Activated CD8-positive, alpha-beta memory T cell treated with anti-CD3 and anti-CD28 coated beads, Interleukin-2, amount 50 U/mL, for 24 hours (primary cell): ENCODE data around the gene C17orf100.

Experiments used
- DNase-seq: peaks from one replicate; pipeline ENCODE4 v3.0.0-alpha.2; 2020; ENCODE audit errors: extremely low read depth

C17orf100 gene

GRCh38 chr17:6669479-6670212, 18.1 kb downstream of the C17orf100 start:
- no peak for DNase-seq

GRCh38 chr17:6670571-6670970, 19.0 kb downstream of the C17orf100 start:
- DNase-seq, result no peak

- no peak for DNase-seq
These were observed 19.4 kb downstream of the C17orf100 start for GRCh38 chr17:6670999-6671398.

GRCh38 chr17:6671431-6671830, 19.9 kb downstream of the C17orf100 start:
- no peak for DNase-seq

- DNase-seq, result no peak
These were observed 23.0 kb downstream of the C17orf100 start for GRCh38 chr17:6674586-6674985.

DNA sequence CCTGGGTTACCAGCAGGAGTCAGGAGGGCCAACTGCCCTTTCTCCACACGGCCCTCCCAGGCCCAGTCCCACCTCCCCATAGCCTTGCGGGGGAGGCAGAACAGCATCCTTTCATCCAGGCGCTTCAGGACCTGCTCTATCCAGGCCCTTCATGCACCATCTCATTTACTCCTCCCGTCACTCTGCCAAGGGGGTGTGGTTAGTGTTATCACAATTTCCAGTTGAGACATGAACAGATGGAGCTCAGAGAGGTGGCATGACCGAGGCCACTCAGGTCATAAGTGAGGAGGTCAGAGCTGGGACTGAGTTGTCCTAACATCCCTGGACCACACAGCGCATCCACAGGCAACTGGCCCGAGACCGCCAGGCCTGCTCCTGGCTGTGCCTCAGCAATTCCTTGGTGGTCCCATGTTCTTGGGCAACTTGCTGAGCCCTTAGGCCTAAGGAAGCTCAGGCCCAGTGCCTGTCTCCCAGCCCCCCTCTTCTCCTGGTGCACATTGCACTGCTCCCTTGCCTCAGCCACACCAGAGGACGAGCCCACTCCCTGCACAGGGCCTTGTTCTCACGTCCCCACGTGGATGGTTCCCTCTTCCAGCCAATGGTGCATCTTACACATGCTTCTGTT, 23.8 kb downstream of the C17orf100 start:
- no peak for DNase-seq

DNA sequence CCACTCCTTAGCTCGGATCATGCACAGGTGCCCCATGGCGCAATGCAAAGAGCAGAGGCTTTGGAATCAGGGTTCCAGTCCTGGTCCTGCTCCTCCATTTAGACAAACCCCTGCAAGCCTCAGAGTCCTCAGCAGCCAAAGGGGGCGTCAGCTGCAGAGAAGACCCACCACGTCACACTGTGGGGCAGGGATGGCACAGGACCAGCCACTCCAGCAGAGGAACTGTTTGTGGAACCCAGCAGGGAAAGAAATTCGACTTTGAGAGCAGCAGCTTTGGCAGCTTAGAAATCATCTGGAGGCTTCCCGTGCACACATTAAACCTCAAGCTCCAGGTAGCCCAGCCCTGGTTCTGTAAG, 25.2 kb downstream of the C17orf100 start:
- DNase-seq, result no peak

DNA sequence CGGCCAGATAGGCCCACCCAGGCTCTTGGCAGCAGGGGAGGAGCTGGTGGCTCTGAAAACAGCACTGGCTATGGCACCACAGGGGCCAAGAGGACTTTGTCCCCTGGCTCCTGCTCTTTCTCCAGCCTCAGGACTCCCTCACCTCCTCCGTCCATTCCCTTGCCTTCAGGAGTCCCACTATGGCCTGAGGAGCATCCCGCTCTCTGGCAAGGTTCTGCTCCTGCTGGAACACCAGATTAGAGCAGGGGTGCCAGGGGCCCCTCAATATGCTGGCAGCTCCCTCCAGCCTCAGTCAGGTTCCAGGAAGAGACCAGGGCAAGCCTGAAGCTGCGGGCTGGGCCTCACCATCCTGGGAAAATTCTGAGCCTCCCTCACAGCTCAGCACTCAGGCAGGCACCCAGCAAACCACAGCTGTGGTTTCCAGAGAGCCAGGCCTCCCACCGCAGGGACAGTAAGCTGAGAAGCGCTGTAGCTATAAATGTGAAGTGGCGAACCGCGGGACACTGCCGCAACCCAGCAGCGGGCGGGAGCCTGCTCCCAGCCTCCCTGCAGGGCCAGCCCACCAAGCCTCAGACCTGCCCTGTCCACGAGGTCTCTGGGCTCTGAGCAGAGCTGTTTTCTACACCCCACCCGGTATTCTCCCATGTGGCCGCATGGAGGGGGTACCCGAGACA, 25.7 kb downstream of the C17orf100 start:
- DNase-seq, result no peak

DNA sequence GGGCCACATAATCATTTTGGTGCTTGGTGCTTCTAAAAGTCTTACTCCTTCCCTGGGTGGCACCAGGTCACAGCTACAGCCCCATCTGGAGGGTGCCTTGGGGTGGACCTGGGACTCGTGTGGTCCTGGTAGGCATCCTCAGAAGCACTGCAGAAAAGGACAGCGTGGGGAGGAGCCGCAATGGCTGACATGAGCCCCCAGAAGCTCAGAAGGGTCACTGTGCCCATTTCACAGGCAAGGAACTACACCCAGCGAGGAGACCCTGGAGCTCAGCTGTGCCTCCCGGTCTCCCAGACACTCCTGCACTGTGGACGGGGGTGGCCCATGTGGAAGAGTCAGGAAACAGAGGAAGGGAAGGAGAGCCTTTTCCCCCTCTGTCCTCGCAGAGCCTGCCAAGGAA, 26.4 kb downstream of the C17orf100 start:
- DNase-seq, result no peak

GRCh38 chr17:6679241-6679640, 27.7 kb downstream of the C17orf100 start:
- no peak for DNase-seq

DNA sequence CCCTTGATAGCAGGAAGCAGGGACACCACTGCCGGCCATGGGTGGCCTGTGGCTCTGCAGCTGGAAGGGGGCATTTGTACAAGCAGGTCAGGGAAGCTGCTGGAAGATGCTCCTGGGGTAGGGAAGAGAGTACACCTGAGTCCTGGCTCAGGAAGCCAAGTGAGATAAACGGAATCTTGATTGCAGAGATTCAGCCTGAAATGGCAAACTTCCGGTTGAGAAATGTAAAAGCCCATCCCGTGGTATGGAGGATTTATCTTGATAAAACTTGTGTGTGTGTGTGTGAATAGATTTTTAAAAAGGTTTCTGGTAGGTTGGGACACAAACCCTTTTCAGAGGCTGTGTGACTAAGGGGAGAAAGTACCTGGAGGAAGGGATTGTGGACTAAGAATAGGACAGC, 29.6 kb downstream of the C17orf100 start:
- DNase-seq, result no peak

DNA sequence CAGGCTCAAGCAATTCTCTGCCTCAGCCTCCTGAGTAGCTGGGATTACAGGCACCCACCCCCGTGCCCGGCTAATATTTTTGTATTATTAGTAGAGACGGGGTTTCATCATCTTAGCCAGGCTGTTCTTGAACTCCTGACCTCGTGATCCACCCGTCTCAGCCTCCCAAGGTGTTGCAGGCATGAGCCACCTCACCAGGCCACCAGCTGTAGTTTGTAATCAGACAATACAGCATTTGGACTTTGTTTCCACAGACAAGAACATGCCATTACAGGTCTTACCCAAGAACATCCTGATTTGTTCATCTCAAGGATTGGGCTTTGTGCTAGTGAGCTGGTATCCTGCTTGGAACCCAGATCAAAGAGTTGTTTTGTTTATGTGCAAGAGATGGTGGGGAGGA, 30.1 kb downstream of the C17orf100 start:
- no peak for DNase-seq

DNA sequence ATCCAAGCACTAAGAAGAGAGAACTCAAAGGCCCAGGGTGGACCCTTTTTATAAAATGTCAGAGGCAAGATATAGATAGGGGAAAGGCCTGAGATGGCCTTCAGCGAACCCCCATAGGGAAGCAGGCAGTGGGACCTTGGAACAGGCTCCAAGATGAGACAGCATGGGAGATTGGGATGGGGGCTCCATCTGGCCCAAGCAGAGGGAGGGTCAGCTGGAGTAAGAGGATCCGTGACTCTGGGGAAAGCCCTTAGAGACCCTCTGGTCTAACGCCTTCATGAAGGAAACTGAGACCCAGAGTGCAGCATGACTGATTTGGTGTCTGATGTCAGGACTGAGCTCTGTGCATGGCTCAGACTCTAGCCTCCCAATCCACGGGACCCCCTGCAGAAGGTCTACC, 30.8 kb downstream of the C17orf100 start:
- DNase-seq, result no peak

GRCh38 chr17:6683081-6683684, 31.6 kb downstream of the C17orf100 start:
- no peak for DNase-seq

GRCh38 chr17:6683730-6684459, 32.3 kb downstream of the C17orf100 start:
- no peak for DNase-seq

- DNase-seq, result no peak
These were observed 32.9 kb downstream of the C17orf100 start for GRCh38 chr17:6684460-6684783.

GRCh38 chr17:6684881-6685767, 33.6 kb downstream of the C17orf100 start:
- no peak for DNase-seq

- DNase-seq, result no peak
These were observed 34.5 kb downstream of the C17orf100 start for GRCh38 chr17:6686026-6686425.

- no peak for DNase-seq
These were observed 37.4 kb downstream of the C17orf100 start for GRCh38 chr17:6688944-6689343.

- no peak for DNase-seq
These were observed 39.1 kb downstream of the C17orf100 start for GRCh38 chr17:6690641-6691040.

- DNase-seq, result no peak
These were observed 40.0 kb downstream of the C17orf100 start for GRCh38 chr17:6691546-6691945.
